Lower leg skin (tissue), 4 donors: ENCODE data around the gene ERC2. TPM values are rescaled to one million over a fixed set of nuclear protein-coding genes. Genes with fewer than 3 reads are reported as not detected.

ENCODE experiments used
- DNase-seq, 2 donors: peaks; one replicate each; pipeline ENCODE4 v3.0.0-alpha.2; 2019; ENCODE audit warnings: low spot score in 2 of 2
- H3K4me3 ChIP-seq: fragments of 200-600 bp; sonication (generic); 2 replicates; pipeline ENCODE4 v1.5.1; 2017; ENCODE audit warnings: mild to moderate bottlenecking, low read depth; ENCODE audit not compliant: poor library complexity, severe bottlenecking
- CTCF ChIP-seq, 3 donors: fragments of 450-650 bp; IDR thresholded peaks; one replicate each; pipeline ENCODE4 v1.5.1; 2016; ENCODE audit warnings: antibody characterized with exemption in 3 of 3, mild to moderate bottlenecking in 3 of 3, moderate library complexity in 2 of 3
- POLR2A ChIP-seq, 2 donors: fragments of 450-650 bp; IDR thresholded peaks; one replicate each; pipeline ENCODE4 v1.6.1; 2016 to 2017; ENCODE audit warnings: antibody characterized with exemption in 2 of 2, mild to moderate bottlenecking in 1 of 2, moderate library complexity in 1 of 2
- WGBS, 2 donors: methylation state at CpG; one replicate each; pipeline ENCODE4 v1.1.5; 2018; 5-methylcytosine and 5-hydroxymethylcytosine counted together
- intact Hi-C: fragments of 100-400 bp; cut with DNase I; formaldehyde crosslinking; loops from one replicate; pipeline ENCODE4 v1.15.0; 2023; ENCODE audit warnings: low total_unique reads
- total RNA-seq, 4 donors: library from RNA; depleted of rRNA; stranded (reverse); fragments of >200 nt; gene quantifications; one replicate each; pipeline ENCODE4 v1.1.0, GENCODE V29; 2016

ERC2 gene
- total RNA-seq, 4 donors from 2014 or later = 0.23 to 1.3 (median 0.42) TPM; not detected in 1

GRCh38 chr3:55658690-55659562, 809.3 kb downstream of the ERC2 start:
- 63 to 75% methylated on average over 7 to 8 of the region's 8 CpGs for WGBS, 2 donors
- H3K4me3 ChIP-seq = no peak overlapping the region
- peak in 1 of 2 donors; percentile 30 for DNase-seq
- intact Hi-C loops = no loop called here
- TF ChIP-seq CTCF (IDR thresholded peaks at IDR 0.05) = no peak

GRCh38 chr3:55658270-55658669, 810.0 kb downstream of the ERC2 start:
- intact Hi-C loops = no loop called here
- TF ChIP-seq POLR2A (IDR thresholded peaks at IDR 0.05) (no peak), CTCF (IDR thresholded peaks at IDR 0.05) (no peak)
- WGBS, 2 donors = 96 to 100% methylated on average over 1 of the region's 1 CpG
- H3K4me3 ChIP-seq = no peak overlapping the region
- DNase-seq = no peak

- TF ChIP-seq POLR2A (IDR thresholded peaks at IDR 0.05) (no peak), CTCF (IDR thresholded peaks at IDR 0.05) (no peak)
- 81 to 97% methylated on average over 1 of the region's 1 CpG for WGBS, 2 donors
- H3K4me3 ChIP-seq = no peak overlapping the region
- DNase-seq = no peak
- intact Hi-C loops = no loop called here
These were observed 812.7 kb downstream of the ERC2 start for GRCh38 chr3:55655544-55655943.

- TF ChIP-seq POLR2A (IDR thresholded peaks at IDR 0.05) (no peak), CTCF (IDR thresholded peaks at IDR 0.05) (no peak)
- no peak for DNase-seq
- 64 to 67% methylated on average over 7 of the region's 7 CpGs for WGBS, 2 donors
- no peak overlapping the region for H3K4me3 ChIP-seq
- intact Hi-C loops = no loop called here
These were observed 814.0 kb downstream of the ERC2 start for GRCh38 chr3:55654123-55654760.

- intact Hi-C loops = no loop called here
- WGBS, 2 donors = 88 to 91% methylated on average over 3 of the region's 3 CpGs
- no peak overlapping the region for H3K4me3 ChIP-seq
- DNase-seq = no peak
- no peak for TF ChIP-seq CTCF (IDR thresholded peaks at IDR 0.05)
- TF ChIP-seq POLR2A (IDR thresholded peaks at IDR 0.05) = no peak
These were observed 817.3 kb downstream of the ERC2 start for GRCh38 chr3:55651011-55651410.
